HL-60 (cell line): ENCODE data around the gene PHLDA2.

Experiments used
- REST ChIP-seq: IDR thresholded peaks from 2 replicates; pipeline ENCODE4 v1.6.1; 2012; ENCODE audit warnings: low read depth; ENCODE audit not compliant: insufficient replicate concordance
- SPI1 ChIP-seq: IDR thresholded peaks from 2 replicates; pipeline ENCODE4 v1.6.1; 2012; ENCODE audit warnings: low read depth, mild to moderate bottlenecking, borderline replicate concordance
- TF ChIP-seq, protein P1 (sequence below): IDR thresholded peaks from one replicate; pipeline ENCODE4 v1.5.1; 2011; ENCODE audit warnings: low read length, control low read depth, inconsistent platforms; ENCODE audit not compliant: insufficient read depth

DNA sequence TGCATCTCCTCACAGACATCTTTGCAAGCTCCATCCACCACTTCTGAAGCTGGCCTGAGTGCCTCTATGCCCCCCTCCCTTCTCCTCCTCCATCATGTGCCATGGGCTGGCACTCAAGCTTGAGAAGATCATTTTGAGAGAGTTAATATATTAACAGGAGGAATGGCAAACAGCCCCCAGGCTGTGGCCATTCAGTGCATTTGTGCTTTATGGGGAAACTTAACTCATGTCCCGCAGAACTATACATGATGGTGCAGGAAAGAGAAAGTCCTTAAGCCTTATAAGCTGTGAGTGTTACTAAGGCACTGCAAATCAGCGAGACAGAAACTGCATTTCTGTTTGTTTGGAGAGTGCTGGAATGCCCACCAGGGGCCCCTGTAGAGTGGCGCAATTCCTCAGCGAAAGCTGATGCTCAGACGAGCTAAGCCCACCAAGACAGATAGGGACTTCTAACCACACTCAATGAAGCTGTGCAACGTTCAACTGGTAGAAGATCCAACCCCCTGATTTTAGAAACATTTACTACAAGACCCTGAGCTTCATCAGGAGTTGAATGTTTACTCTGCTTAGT is 26.8 kb upstream of the PHLDA2 start:
- TF ChIP-seq, protein P1, sequence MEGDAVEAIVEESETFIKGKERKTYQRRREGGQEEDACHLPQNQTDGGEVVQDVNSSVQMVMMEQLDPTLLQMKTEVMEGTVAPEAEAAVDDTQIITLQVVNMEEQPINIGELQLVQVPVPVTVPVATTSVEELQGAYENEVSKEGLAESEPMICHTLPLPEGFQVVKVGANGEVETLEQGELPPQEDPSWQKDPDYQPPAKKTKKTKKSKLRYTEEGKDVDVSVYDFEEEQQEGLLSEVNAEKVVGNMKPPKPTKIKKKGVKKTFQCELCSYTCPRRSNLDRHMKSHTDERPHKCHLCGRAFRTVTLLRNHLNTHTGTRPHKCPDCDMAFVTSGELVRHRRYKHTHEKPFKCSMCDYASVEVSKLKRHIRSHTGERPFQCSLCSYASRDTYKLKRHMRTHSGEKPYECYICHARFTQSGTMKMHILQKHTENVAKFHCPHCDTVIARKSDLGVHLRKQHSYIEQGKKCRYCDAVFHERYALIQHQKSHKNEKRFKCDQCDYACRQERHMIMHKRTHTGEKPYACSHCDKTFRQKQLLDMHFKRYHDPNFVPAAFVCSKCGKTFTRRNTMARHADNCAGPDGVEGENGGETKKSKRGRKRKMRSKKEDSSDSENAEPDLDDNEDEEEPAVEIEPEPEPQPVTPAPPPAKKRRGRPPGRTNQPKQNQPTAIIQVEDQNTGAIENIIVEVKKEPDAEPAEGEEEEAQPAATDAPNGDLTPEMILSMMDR = no peak
- TF ChIP-seq REST (no peak), SPI1 (no peak)
